Ovary (tissue), 3 donors: ENCODE measurements around the gene LEMD3.

Experiments
- EP300 ChIP-seq: sonication (generic); formaldehyde crosslinking; IDR thresholded peaks from one replicate; pipeline ENCODE4 v1.6.1; 2017; ENCODE audit warnings: antibody characterized with exemption
- POLR2A ChIP-seq: fragments of 450-650 bp; IDR thresholded peaks from one replicate; pipeline ENCODE4 v1.6.1; 2017; ENCODE audit warnings: antibody characterized with exemption, mild to moderate bottlenecking, moderate library complexity
- TF ChIP-seq, protein P1 (sequence below), 3 donors: fragments of 450-650 bp in 2 of 3; fragments of 200-600 bp in 1 of 3; IDR thresholded peaks; one replicate each; pipeline versions ENCODE4 v1.5.1 to v1.8.0; 2016 to 2022; ENCODE audit warnings: antibody characterized with exemption in 3 of 3, mild to moderate bottlenecking in 1 of 3
- donor health status: DM: no; HTN: no; CAD: no.

DNA sequence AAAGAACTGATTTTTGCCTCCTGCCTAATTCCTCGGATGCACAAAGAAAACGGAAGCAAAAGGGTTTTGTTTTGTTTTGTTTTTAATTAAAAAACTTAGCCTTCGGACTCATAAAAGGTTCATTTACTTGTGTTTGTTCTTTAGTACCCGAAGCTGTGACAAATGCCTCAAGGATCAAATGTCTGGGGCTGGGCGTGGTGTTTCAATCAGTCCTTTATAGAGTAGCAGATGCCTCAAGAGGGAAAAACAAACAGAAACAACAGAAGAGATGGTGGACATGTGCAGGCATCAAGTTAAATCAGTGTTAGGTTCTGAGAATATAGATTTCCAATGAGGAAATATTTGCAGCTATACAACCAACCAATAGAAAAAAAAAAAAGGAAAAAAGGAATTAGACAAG is 46.7 kb upstream of the LEMD3 start:
- TF ChIP-seq, protein P1, sequence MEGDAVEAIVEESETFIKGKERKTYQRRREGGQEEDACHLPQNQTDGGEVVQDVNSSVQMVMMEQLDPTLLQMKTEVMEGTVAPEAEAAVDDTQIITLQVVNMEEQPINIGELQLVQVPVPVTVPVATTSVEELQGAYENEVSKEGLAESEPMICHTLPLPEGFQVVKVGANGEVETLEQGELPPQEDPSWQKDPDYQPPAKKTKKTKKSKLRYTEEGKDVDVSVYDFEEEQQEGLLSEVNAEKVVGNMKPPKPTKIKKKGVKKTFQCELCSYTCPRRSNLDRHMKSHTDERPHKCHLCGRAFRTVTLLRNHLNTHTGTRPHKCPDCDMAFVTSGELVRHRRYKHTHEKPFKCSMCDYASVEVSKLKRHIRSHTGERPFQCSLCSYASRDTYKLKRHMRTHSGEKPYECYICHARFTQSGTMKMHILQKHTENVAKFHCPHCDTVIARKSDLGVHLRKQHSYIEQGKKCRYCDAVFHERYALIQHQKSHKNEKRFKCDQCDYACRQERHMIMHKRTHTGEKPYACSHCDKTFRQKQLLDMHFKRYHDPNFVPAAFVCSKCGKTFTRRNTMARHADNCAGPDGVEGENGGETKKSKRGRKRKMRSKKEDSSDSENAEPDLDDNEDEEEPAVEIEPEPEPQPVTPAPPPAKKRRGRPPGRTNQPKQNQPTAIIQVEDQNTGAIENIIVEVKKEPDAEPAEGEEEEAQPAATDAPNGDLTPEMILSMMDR (IDR thresholded peaks at IDR 0.05) = no peak
- TF ChIP-seq POLR2A (no peak), EP300 (no peak)
